MM.1S (cell line): Measurements from ENCODE around the gene KDF1.

Source experiments
- DNase-seq: peaks from one replicate; pipeline ENCODE4 v3.0.0-alpha.2; 2015
- H2AFZ ChIP-seq: fragments of 300-600 bp; sonication (generic); 2 replicates; pipeline ENCODE4 v1.6.0; 2016; ENCODE audit warnings: antibody characterized with exemption, low read length
- H3F3A ChIP-seq: fragments of 300-600 bp; sonication (generic); 2 replicates; pipeline ENCODE4 v1.6.1; 2016; ENCODE audit warnings: mild to moderate bottlenecking, antibody characterized with exemption, low read length, moderate library complexity, mixed read lengths; ENCODE audit not compliant: insufficient read depth
- H3K27ac ChIP-seq: fragments of 300-600 bp; sonication (generic); 2 replicates; pipeline ENCODE4 v1.5.1; 2016; ENCODE audit warnings: mild to moderate bottlenecking, low read length
- H3K27me3 ChIP-seq: fragments of 300-600 bp; sonication (generic); replicated peaks from 2 replicates; pipeline ENCODE4 v1.6.0; 2016; ENCODE audit warnings: low read length; ENCODE audit not compliant: insufficient read depth
- H3K36me3 ChIP-seq: fragments of 300-600 bp; sonication (generic); replicated peaks from 2 replicates; pipeline ENCODE4 v1.6.1; 2016; ENCODE audit warnings: mild to moderate bottlenecking, low read length, mixed read lengths; ENCODE audit not compliant: insufficient read depth
- H3K4me1 ChIP-seq: fragments of 300-600 bp; sonication (generic); 2 replicates; pipeline ENCODE4 v1.6.1; 2016; ENCODE audit warnings: low read length, mixed read lengths
- H3K4me2 ChIP-seq: fragments of 300-600 bp; sonication (generic); 2 replicates; pipeline ENCODE4 v1.6.0; 2016; ENCODE audit warnings: low read depth, low read length
- H3K4me3 ChIP-seq: fragments of 300-600 bp; sonication (generic); 2 replicates; pipeline ENCODE4 v1.5.1; 2016; ENCODE audit warnings: low read length, mixed read lengths
- H3K79me2 ChIP-seq: fragments of 300-600 bp; sonication (generic); 2 replicates; pipeline ENCODE4 v1.6.1; 2016; ENCODE audit warnings: mixed run types, low read length, mixed read lengths
- H3K9ac ChIP-seq: fragments of 300-600 bp; sonication (generic); 2 replicates; pipeline ENCODE4 v1.6.1; 2016; ENCODE audit warnings: low read length, mixed read lengths
- H3K9me2 ChIP-seq: fragments of 300-600 bp; sonication (generic); replicated peaks from 2 replicates; pipeline ENCODE4 v1.6.1; 2016; ENCODE audit warnings: mild to moderate bottlenecking, low read length, mixed read lengths; ENCODE audit not compliant: insufficient read depth
- H3K9me3 ChIP-seq: fragments of 300-600 bp; sonication (generic); replicated peaks from 2 replicates; pipeline ENCODE4 v1.6.1; 2016; ENCODE audit warnings: mild to moderate bottlenecking, low read length, mixed read lengths; ENCODE audit not compliant: insufficient read depth
- H4K20me1 ChIP-seq: fragments of 300-600 bp; sonication (generic); 2 replicates; pipeline ENCODE4 v1.6.1; 2016; ENCODE audit warnings: mild to moderate bottlenecking, low read length, moderate library complexity, mixed read lengths; ENCODE audit not compliant: insufficient read depth
- CTCF ChIP-seq: fragments of 300-600 bp; sonication (generic); IDR thresholded peaks from 2 replicates; pipeline ENCODE4 v1.5.1; 2016; ENCODE audit warnings: antibody characterized with exemption, low read length, mixed read lengths
- EZH2 ChIP-seq: fragments of 300-600 bp; sonication (generic); optimal IDR thresholded peaks from 2 replicates; pipeline ENCODE3; 2017; ENCODE audit warnings: low read depth, mild to moderate bottlenecking, antibody characterized with exemption, low read length, mixed read lengths
- EZH2phosphoT487 ChIP-seq: fragments of 300-600 bp; sonication (generic); IDR thresholded peaks from 2 replicates; pipeline ENCODE4 v1.6.1; 2018; ENCODE audit warnings: antibody characterized with exemption, low read length

The KDF1 gene

GRCh38 chr1:26951821-26952497 is 8.3 kb downstream of the KDF1 start:
- H3K79me2 ChIP-seq: no peaks in the 10 kb centered on the region
- no peaks in the 10 kb centered on the region for H3K9me2 ChIP-seq
- DNase-seq: no peak
- H3K36me3 ChIP-seq: no peaks in the 10 kb centered on the region
- no peak overlapping the region for H3K27ac ChIP-seq
- TF ChIP-seq CTCF (no peak), EZH2 (no peak), EZH2phosphoT487 (no peak)
- H3K4me3 ChIP-seq: no peak overlapping the region
- H3K4me1 ChIP-seq: no peaks in the 10 kb centered on the region
- H3K9ac ChIP-seq: no peak overlapping the region
- H3K4me2 ChIP-seq: no peak overlapping the region
- 0 out of 2 replicates have a peak, but pooled peaks cover 2% of the 10 kb centered on the region for H3F3A ChIP-seq
- no peaks in the 10 kb centered on the region for H3K9me3 ChIP-seq
- H3K27me3 ChIP-seq: no peaks in the 10 kb centered on the region
- no peak overlapping the region for H2AFZ ChIP-seq
- H4K20me1 ChIP-seq: no peaks in the 10 kb centered on the region

DNA sequence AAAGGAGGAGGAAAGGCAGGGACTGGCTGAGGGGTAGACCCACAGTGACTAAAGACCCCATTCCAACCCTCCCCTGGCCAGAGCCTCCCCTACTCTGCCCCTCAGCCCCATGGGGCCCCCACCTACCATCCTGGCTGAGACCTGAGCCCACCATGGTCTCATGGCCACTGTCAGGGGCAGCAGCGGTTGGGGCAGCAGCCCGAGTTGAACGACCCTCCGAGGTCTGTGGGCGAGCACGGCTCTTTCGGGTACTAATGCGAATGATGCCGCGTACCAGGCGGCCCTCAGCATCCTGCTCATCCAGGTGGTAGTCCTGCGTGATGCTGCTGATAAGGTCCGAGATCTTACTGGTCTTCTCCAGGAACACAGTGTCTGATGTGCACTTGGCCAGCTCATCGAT is 9.1 kb downstream of the KDF1 start:
- Histone ChIP-seq H3K9ac (no peak overlapping the region), H3F3A (0 out of 2 replicates have a peak, but pooled peaks cover 2% of the 10 kb centered on the region), H3K36me3 (no peaks in the 10 kb centered on the region), H3K4me3 (no peak overlapping the region), H2AFZ (no peak overlapping the region), H4K20me1 (no peaks in the 10 kb centered on the region), H3K27ac (no peak overlapping the region), H3K9me2 (no peaks in the 10 kb centered on the region), H3K79me2 (no peaks in the 10 kb centered on the region), H3K9me3 (no peaks in the 10 kb centered on the region), H3K4me2 (no peak overlapping the region), H3K4me1 (no peaks in the 10 kb centered on the region), H3K27me3 (no peaks in the 10 kb centered on the region)
- DNase-seq: no peak
- TF ChIP-seq CTCF (no peak), EZH2 (no peak), EZH2phosphoT487 (no peak)

DNA sequence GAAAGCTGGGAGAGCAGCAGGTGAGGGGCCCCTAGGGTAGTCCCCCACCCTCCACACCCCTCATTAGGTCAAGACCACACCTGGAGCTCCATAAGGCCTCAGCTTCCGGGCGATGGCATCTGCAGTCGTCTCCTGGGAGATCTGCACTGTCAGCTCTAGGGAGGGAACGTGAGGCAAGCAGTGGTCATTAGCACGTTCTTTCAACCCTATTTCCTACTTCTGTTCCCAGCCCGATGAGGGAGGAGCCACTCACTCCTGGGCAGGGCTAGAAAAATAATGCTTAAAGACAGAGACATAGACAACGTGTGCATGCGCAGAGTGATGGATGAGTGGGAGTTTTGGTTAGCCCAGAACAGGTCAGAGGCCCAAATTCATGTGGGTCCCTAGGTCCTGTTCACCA is 9.7 kb downstream of the KDF1 start:
- H3K4me2 ChIP-seq: no peak overlapping the region
- H3K4me1 ChIP-seq: no peaks in the 10 kb centered on the region
- no peaks in the 10 kb centered on the region for H3K9me2 ChIP-seq
- H4K20me1 ChIP-seq: no peaks in the 10 kb centered on the region
- H3K27ac ChIP-seq: no peak overlapping the region
- TF ChIP-seq CTCF (no peak), EZH2 (no peak), EZH2phosphoT487 (no peak)
- 0 out of 2 replicates have a peak, but pooled peaks cover 2% of the 10 kb centered on the region for H3F3A ChIP-seq
- no peak for DNase-seq
- no peak overlapping the region for H3K9ac ChIP-seq
- H3K36me3 ChIP-seq: no peaks in the 10 kb centered on the region
- no peaks in the 10 kb centered on the region for H3K9me3 ChIP-seq
- no peak overlapping the region for H3K4me3 ChIP-seq
- no peaks in the 10 kb centered on the region for H3K27me3 ChIP-seq
- H2AFZ ChIP-seq: no peak overlapping the region
- H3K79me2 ChIP-seq: no peaks in the 10 kb centered on the region
